HG03066 (cell line): Measurements from ENCODE around the gene SMG6.

Experiments
- ATAC-seq: cut with Tn5 transposase; IDR thresholded peaks from one replicate; pipeline ENCODE4 v1.9.1; 2021; ENCODE audit warnings: low read depth; ENCODE audit not compliant: unreplicated experiment

Gene SMG6

DNA sequence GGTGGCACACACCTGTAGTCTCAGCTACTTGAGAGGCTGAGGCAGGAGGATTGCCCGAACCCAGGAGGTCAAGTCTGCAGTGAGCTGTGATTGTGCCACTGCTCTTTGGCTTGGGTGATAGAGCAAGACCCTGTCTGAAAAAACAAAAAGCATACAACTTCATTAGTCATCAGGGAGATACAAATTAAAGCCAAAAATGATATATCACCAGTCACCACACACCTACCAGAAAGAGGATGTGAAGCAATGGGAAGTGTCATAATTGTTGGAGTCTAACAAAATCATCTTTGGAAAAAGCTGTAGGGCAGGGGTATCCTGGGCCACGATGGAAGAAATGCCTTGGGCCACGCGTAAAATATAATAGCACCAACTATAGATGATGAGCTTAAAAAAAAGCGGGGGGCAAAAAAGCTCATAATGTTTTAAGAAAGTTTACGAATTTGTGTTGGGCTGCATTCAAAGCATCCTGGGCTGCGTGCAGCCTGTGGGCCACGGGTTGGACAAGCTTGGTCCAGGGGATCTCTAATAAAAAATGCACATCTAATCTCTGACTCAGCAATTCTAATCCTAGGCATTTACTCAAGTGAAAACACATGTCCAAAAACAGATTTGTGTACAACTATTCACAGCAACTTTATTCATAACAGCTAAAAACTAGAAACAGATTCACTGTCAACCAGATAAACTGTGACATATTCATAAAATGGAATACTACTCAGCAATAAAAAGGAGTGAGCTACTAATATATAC, 182.8 kb downstream of the SMG6 start:
- ATAC-seq = no peak

DNA sequence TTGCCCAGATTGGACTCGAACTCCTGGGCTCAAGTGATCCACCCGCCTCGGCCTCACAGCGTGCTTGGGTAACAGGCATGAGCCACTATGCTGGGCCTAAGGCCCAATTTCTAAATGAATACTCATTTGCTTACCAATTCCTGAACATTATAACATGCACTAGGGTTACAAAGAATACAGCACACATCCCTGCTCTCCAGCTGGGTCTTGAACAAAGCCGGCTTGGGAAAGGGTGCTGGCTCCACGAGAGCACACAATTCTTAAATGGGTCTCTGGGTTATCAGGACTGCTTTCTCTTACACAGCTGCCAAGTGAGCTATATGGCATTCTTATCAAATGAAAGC, 190.3 kb downstream of the SMG6 start:
- no peak for ATAC-seq

DNA sequence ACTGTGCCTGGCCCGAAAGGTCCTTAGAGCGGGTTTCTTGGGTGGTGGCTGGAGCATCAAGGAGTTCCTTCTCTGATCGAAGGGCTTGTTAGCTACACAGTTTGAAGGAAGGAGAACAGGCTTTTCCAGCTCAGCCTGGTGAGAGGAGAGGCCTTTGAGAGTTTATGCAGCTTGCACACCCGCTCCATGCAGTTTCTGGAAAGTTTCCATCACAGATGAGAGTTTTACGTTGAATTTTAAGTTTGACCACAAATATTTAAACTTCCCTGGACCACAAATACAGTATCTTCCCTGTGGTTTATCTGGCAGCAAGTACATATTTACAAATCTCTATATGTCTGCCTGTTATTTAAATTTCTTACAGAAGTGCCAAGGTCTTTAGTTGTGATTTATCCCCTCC, 191.9 kb downstream of the SMG6 start:
- ATAC-seq = no peak

DNA sequence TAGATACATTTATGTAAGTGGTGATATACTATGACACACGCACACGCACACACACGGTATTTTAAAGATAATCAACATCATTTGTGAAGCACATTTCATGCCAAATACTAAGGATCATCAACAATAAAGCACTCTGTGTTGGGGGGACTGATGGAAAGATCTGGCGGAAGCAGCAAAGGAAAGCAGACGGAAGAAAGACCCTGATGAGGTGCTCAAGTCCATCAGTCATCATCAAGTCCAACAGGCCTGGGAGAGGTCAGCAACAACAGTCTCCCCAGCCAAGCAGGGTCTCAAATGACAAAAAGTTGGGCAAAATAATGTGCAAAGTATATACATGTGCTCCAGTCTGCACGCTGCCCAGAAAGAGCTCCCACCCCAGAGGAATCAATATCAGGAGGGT, 193.1 kb downstream of the SMG6 start:
- no peak for ATAC-seq

DNA sequence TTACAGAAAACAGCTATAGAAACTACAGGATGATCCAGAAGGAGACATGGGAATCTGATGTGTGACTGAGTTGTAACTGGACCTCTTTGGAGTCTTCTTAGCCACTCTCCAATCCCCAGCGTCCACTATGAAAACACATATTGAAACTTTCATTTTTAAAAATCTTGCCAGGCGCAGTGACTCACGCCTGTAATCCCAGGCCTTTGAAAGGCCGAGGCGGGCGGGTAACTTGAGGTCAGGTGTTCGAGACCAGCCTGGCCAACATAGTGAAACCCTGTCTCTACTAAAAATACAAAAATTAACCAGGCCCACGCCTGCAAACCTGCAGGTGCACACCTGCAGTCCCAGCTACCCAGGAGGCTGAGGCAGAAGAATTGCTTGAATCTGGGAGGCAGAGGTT, 195.4 kb downstream of the SMG6 start:
- ATAC-seq = no peak

DNA sequence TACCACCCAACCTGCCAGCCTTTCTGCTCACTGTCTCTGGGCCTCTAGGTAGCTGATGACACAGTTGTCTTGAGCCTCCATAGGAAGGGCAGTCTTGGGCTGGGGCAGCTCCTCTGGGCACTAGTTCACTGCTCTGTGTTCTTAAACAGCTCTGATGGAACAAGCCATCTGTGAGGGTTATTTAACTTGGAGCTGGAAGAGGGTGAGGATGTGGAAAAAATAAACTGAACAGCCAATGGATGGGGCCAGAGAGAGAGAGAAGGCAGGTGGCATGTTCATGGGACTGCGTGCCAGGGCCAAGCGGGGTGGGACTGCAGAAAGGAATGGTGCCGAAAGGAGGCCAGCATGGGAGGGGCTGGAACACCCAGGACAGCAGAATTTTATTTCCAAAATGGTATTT, 196.1 kb downstream of the SMG6 start:
- no peak for ATAC-seq

DNA sequence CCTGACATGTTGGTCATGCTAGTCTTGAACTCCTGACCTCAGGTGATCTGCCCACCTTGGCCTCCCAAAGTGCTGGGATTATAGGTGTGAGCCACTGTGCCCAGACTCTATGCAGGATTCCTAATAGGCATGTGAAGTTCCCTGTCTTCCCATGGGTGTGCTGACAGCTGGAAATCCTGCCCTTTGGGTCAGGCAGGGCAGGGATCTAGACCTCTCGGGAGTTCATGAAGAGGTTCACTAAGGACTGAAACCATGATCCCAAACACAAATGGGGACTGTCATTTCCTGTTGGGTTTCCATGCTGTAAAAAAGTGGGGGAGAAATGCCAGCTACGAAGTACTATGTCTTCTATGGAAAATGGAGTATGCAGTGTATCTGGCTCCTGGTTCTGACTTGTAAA, 196.5 kb downstream of the SMG6 start:
- no peak for ATAC-seq

DNA sequence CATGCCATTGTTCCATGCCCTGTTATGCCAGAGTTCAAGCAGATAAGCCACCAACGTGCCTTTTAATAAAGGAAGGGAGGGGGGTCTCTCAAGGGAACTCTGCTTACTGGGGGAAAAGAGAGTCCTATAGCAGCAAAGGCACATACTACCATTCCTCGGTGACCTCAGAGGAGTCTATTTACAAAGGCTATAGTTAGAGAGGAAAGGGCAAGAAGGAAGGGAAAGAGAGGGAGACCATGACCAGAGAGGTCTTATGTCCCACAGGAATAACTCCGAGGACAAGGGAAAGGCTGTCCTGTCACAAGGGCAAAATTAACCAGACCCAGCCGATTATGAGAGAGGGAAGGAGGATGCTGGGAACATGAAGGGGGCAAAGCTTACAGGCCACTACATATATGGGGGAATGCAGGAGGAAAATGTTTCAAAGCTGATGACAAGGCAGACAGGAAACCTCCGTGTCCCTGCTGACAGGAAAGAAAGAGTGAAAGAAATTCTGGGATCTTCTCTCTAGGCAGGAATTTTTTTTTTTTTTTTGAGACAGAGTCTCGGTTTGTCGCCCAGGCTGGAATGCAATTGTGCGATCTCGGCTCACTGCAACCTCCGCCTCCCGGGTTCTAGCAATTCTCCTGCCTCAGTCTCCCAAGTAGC, 197.2 kb downstream of the SMG6 start:
- ATAC-seq = no peak

DNA sequence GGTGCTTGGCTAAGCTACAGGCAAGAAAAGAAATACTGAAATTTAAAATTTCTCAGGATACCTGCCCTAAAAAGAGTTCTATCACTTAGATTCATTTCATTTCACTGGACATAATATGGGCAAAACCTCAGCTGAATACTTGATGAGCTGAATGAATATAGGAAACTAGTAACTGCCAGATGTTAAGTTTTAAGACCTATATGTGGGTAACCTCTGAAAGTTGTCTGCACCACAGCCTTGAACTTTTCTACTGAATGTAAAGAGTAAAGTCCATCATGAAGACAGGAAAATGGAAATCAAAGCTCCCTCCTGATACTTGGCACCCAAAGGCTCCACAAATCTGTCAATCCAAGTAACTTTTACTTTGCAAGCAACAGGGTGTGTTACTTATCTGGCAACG, 197.9 kb downstream of the SMG6 start:
- ATAC-seq = no peak

DNA sequence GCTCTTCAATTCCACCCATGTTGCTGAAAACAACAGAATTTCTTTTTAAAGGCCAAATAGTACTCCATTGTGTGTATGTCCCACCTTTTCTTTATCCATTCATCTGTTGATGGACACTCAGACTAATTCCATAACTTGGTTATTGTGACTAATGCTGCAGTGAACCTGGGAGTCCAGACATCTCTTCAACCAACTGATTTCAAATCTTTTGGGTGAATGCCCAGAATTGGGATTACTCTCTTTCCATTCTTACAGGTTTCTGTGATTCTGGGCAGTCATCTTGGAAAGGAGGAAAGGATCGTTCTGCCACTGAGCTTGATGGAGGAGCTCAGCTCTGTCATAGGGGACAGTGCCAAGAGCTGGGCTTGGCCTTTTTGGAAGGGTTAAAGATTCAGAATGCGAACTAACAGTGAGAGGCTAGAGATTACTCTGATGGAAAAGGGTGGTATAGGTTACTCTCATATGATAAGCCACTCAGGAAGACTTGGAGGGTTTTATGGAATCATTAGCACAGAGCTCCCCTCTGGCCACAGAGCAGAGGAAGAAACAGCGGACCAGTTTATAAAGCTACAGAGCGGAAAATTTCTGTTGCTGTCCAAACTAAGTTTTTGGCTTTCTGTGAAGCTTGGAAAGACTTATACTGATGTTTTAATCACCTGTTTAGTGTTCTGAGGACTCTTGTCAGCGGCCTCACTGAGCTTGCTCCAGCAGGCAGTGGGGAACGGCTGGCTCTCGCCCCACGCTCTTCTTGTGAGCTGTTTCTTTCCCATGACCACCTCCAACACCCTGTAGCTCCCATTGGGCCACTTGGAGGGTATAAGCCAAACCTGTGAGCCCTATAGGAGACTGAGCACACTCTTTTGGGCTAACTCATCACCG, 200.4 kb downstream of the SMG6 start:
- ATAC-seq = no peak

DNA sequence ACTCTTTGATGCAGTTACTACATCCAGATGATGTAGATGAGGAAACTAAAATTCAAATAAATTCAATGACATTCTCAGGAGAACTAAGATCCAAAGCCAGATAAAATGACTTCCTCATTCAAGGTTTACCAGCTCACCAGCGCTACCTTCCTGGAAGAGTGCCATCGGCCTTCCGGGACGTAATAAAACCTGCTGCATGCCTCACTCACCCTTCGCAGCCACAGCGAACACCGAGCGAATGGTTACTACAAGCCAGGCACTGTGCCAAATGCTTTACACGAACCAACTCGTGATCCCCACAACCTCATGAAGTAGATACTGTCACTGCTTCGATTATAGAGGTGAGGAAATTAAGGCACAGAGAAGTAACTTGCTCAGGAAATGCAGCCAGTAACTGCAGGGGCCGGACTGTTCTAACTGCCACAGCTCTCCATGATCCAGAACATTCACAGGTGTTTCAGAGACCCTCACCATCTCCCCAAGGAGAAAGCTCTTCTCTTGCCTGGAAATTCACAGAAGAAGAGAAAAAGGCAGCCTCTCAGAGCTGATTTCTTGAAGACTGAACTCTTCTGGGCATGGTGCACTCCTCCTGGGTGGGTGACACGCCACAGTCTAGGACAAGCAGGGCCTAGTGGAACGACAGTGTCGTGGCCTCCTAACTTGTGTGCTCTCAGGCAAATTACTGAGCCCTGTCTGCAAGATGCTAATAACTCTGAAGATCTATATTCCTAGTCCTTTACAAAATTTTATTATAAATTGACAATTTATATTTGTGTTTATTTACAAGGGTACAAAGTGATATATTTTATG, 201.9 kb downstream of the SMG6 start:
- no peak for ATAC-seq

DNA sequence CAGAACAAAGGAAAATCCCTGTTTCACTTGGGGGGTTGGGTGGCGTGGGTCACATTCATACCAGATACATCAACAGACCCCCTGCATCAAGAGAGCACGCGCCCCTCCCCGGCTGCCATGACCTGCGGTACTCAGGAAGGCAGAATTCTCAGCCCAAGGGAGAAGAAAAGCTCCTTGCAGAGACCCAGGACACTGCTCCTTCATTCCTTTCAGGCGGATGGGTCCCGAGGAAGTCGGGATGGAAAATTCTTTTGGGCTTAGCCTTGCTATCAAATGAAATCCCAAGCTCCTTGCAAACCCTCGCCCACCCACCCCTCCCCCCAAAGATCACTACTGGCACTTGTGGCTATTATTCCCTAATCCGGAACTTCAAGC, 208.1 kb downstream of the SMG6 start:
- no peak for ATAC-seq

DNA sequence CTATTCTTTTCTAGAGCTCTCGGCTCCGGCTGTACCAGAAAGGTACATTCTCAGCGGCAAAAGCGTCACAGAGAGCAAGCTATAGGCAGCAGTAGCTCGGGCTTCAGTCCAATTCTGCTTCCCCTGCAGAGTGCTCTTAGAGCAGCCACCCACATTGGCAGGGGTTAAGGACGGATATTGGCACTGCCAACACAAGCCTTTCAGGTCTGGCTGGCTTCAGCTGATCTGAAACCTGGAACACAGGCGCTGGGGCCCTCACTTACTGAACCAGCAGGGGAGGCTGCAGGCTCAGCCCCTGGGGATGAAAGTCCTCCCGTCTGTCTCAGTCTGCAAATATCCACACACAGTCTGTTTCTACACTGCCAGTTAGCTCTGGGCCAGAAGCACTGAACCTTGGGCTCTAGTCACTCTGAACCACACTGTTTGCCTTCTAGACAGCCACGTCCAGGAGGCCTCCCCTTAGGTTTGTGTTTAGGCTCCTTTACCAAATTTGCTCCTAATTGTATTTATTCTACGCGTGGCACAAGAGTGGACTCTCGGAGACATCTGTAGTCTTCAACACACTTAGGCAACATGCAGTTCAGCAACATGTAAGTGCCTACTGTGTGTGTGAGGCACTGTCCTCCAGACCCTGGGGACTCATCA, 208.6 kb downstream of the SMG6 start:
- no peak for ATAC-seq

DNA sequence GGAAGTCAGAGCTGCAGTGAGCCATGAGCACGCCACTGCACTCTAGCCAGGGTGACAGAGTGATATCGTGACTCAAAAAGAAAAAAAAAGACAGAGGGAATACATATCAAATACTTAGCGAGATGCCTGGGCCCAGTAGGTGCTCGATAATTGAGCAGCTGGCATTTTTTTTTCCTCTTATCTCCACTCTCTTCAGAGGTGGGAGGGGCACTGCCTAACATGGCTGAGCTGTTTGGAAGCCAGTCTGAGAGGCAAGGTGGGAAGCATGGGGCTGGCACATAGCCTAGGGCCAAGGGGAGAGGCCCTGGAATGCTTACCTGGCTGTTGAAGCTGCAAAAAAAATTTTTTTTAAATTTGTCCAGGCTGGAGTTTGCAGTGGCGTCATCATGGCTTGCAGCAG, 210.2 kb downstream of the SMG6 start:
- ATAC-seq = no peak

DNA sequence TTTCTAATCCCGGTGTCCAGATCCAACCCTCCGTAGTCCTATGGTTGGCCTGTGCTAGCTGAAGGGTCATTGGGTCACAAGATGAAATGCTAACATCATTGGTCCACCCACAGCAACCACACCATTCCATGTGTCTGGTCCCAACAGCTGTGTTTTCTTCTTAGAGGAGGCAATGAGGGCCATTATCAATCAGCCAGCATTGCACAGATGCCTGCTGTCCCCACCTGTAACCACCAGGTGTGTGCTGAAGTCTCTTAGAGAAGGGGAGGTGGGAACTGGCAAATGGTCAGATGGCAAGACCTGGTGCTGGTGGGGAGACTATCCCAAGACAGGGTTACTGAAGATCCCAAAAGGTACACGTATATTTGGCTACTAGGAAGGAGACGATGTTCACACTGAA, 211.3 kb downstream of the SMG6 start:
- no peak for ATAC-seq

DNA sequence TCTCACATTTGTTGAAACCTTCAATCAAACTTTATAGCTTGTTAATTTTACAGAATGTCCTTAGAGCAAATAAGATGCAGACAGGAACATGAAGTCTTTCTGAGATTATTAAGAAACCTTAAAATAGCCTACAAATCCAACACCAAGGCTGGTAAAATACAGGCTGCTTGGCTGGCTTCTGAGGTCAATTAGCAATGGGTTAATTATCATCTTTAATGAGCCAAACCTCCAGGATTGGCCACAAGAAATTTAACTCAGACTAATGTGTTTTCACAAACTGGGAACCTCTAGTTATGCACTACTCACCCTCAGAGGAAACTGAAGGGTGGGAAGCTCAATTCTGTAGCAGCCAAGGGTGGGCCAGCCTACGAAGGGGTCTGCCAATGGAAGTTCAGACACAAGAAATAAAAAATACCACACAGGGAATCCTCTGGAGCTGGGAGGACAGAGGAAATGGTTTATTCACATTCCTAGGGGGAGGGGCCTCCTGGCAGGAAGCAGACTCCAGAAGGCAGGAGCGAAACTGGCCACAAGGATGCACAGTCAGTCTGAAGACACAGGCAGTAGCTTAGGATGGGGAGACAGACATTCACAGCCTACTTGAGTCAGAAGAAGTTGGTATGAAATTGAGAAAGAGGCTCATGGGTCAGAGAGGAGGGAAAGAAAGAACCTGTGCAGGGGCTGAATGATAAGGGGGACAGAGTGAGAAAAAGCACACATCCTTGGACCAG, 212.6 kb downstream of the SMG6 start:
- ATAC-seq = no peak

DNA sequence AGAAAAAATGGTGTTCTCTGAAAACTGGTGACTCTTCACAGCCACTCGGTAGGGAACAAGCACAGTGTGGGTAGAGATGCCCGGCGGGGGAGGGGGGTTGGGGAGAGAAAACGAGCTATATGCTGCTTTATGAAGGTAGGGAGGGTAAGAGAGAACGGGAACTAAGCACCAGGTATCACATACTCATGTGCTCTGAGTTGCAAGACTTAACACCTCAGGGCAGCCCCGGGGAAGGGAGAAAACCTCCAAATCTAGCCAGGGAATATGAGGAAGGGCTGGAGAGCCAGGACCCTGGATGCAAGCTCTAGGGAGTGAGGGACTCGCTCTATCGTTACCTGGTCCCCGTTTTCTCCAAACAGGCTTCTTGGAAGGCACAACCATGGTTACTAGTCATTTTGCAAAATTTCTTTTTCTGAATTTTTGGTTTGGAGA, 213.4 kb downstream of the SMG6 start:
- ATAC-seq = no peak

DNA sequence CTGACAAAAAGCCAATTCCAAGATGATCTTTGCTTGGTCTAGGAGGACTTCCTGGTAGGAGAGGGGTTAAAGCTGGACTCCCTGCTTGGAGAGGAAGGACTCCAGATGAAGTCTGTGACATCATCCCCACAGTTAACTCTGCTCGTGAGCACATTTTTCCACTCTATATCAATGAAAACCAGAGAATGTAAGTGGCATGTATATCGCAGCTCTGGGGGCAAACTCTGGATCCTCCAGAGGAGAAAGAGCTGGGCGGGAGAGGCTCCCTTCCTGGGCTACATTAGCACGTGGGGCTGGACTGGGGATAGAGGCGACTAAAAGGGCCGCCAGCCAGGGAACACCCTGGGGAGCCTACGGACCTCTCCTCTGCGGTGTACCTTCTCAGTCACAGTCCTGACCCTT, 214.6 kb downstream of the SMG6 start:
- peak; percentile 3 for ATAC-seq

DNA sequence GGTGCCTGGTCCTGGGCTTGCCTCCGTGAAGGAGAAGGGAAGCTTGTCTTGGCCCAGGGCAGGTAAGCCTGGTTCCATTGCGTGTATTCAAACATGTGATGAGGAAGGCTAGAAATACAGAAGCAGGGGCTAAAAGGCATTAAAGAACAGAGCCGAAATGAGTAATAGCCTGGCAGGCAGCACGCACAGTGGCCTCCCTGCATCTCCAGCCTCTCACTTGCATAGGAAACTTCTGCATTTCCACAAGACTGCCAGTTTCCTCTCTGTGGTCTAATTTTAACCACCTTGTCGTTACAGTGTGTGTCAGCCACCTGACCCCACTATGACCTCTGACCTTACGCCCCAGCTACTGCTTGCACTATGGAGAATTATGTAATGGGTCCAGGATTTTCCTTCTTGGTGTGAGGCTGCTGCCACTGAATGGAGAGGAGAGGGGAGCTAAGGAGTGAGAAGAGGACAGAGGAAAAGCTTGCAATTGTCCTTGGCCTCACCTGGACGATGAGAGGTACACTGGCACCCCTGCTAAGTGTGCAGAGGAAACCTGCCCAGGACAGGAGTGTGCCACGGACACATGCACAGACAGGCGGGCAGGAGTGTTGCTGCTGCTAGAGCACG, 215.9 kb downstream of the SMG6 start:
- ATAC-seq = peak; percentile 48
